K562 (cell line): Measurements from ENCODE around the gene OVOL2. TPM values are rescaled to one million over a fixed set of nuclear protein-coding genes. Genes with fewer than 3 reads are reported as not detected.

Source experiments
- ATAC-seq: fragments of 200-7000 bp; cut with Tn5 transposase; 3 replicates; pipeline ENCODE4 v1.9.1; 2020; ENCODE audit warnings: moderate library complexity
- BruUV-seq: library from RNA; stranded (reverse); fragments of 400-500 nt; replicated peaks from 2 replicates; lab custom pipeline; 2021; lab: Mats Ljungman, UMichigan
- CTCF ChIA-PET: fragments of 300-600 bp; formaldehyde crosslinking; extraction: SDS; loops from one replicate; lab custom pipeline; 2021; ENCODE audit warnings: low intra/inter-chr PET ratio; lab: Yijun Ruan, JAX
- POLR2A ChIA-PET: fragments of 300-600, 350-650 bp; sonication (Branson Sonifier 250); formaldehyde crosslinking; extraction: SDS; loops from one replicate; lab custom pipeline; 2021; ENCODE audit warnings: antibody characterized with exemption, inconsistent platforms; lab: Yijun Ruan, JAX
- DNase-seq, 4 experiments: peaks; one replicate each; pipeline versions ENCODE4 v3.0.0 to v3.0.0-alpha.2; 2011 to 2018; ENCODE audit warnings: low spot score in 3 of 4, mixed read lengths in 3 of 4; ENCODE audit errors: extremely low read depth in 1 of 4
- FAIRE-seq: peaks from 2 replicates; lab custom pipeline; 2011; peaks lifted over from hg19 to GRCh38; lab: Jason Lieb, UNC
- H2AFZ ChIP-seq: 2 replicates; pipeline ENCODE4 v1.6.0; 2011; ENCODE audit warnings: low read depth, low read length, control low read depth, inconsistent platforms
- H3K27ac ChIP-seq: fragments of 200-600 bp; 3 replicates; pipeline ENCODE4 v1.8.0; 2011; ENCODE audit warnings: low read depth, mild to moderate bottlenecking, control low read depth, inconsistent platforms, low read length, moderate library complexity, mixed read lengths; ENCODE audit errors: extremely low read depth
- H3K27me3 ChIP-seq, 2 experiments: fragments of 300-600 bp in 1 of 2; 2 replicates in 1 of 2; 3 replicates in 1 of 2; pipeline versions ENCODE4 v1.6.0 to v1.8.0; 2011; ENCODE audit warnings: inconsistent platforms in 2 of 2, low read length in 2 of 2, mild to moderate bottlenecking in 1 of 2, mixed read lengths in 1 of 2, moderate library complexity in 1 of 2; ENCODE audit not compliant: control insufficient read depth in 2 of 2, insufficient read depth in 2 of 2
- H3K36me3 ChIP-seq: fragments of 300-600 bp; 3 replicates; pipeline ENCODE4 v1.8.0; 2011; ENCODE audit warnings: mild to moderate bottlenecking, low read length, inconsistent platforms; ENCODE audit not compliant: control insufficient read depth, insufficient read depth
- H3K4me1 ChIP-seq, 2 experiments: fragments of 200-600 bp in 1 of 2; replicated peaks in 1 of 2; 2 replicates in 1 of 2; 3 replicates in 1 of 2; pipeline versions ENCODE4 v1.5.1 to v1.8.0; 2011; ENCODE audit warnings: inconsistent platforms in 2 of 2, low read length in 2 of 2, mild to moderate bottlenecking in 1 of 2, mixed read lengths in 1 of 2, moderate library complexity in 1 of 2; ENCODE audit not compliant: control insufficient read depth in 2 of 2, insufficient read depth in 2 of 2
- H3K4me2 ChIP-seq: 2 replicates; pipeline ENCODE4 v1.6.1; 2011; ENCODE audit warnings: low read length, control low read depth, inconsistent platforms, mixed read lengths; ENCODE audit not compliant: insufficient read depth
- H3K4me3 ChIP-seq: fragments of 200-600 bp; sonication (generic), shearing (Covaris generic); 2 replicates; pipeline ENCODE4 v1.5.1; 2016; ENCODE audit warnings: control low read depth, inconsistent platforms
- H3K79me2 ChIP-seq: fragments of 200-600 bp; 3 replicates; pipeline ENCODE4 v1.8.0; 2011; ENCODE audit warnings: low read length, inconsistent platforms; ENCODE audit not compliant: control insufficient read depth, insufficient read depth
- H3K9ac ChIP-seq, 2 experiments: 2 replicates each; pipeline versions ENCODE4 v1.6.0 to v1.6.1; 2011; ENCODE audit warnings: low read depth in 2 of 2, low read length in 2 of 2, control low read depth in 1 of 2, inconsistent platforms in 1 of 2, mild to moderate bottlenecking in 1 of 2, mixed read lengths in 1 of 2; ENCODE audit not compliant: insufficient read depth in 1 of 2
- H3K9me1 ChIP-seq: one replicate; pipeline ENCODE4 v1.6.0; 2011; ENCODE audit warnings: inconsistent platforms, mild to moderate bottlenecking, low read length, moderate library complexity; ENCODE audit not compliant: control insufficient read depth, insufficient read depth
- H3K9me3 ChIP-seq: replicated peaks from 2 replicates; pipeline ENCODE4 v1.5.1; 2011; ENCODE audit warnings: low read depth, low read length, inconsistent platforms; ENCODE audit not compliant: control insufficient read depth, insufficient read depth
- H4K20me1 ChIP-seq: replicated peaks from 2 replicates; pipeline ENCODE4 v1.6.1; 2011; ENCODE audit warnings: low read length, inconsistent platforms, mixed read lengths; ENCODE audit not compliant: control insufficient read depth, insufficient read depth
- DMBX1 ChIP-seq: fragments of 250-450 bp; sonication (Bioruptor Pico); IDR thresholded peaks from 2 replicates; pipeline ENCODE4 v1.8.0; 2022; ENCODE audit warnings: inconsistent platforms, mild to moderate bottlenecking, moderate library complexity, borderline replicate concordance
- ETS1 ChIP-seq: conservative IDR thresholded peaks from 2 replicates; pipeline ENCODE4 v1.6.1; 2011; ENCODE audit warnings: low read depth, mild to moderate bottlenecking, low read length; ENCODE audit not compliant: control insufficient read depth
- ETV1 ChIP-seq: fragments of 450-650 bp; conservative IDR thresholded peaks from 2 replicates; pipeline ENCODE4 v1.6.1; 2016; ENCODE audit warnings: missing genetic modification characterization, control low read depth, low read depth, missing compliant biosample characterization
- GATAD2B ChIP-seq: fragments of 450-650 bp; IDR thresholded peaks from 2 replicates; pipeline ENCODE4 v1.6.1; 2017; ENCODE audit warnings: mild to moderate bottlenecking, borderline replicate concordance
- GTF3C2 ChIP-seq: IDR thresholded peaks from 3 replicates; pipeline ENCODE4 v1.6.1; 2011; ENCODE audit warnings: borderline replicate concordance, mild to moderate bottlenecking, moderate library complexity; ENCODE audit not compliant: insufficient read length; ENCODE audit errors: extremely low read depth
- TSC22D4 ChIP-seq: fragments of 450-650 bp; IDR thresholded peaks from 2 replicates; pipeline ENCODE4 v1.6.1; 2016; ENCODE audit warnings: missing genetic modification characterization, missing biosample characterization, control low read depth
- ZBTB9 ChIP-seq: fragments of 450-650 bp; formaldehyde crosslinking; IDR thresholded peaks from 2 replicates; pipeline ENCODE4 v1.4.0; 2020; ENCODE audit warnings: mild to moderate bottlenecking, moderate library complexity
- ZNF165 ChIP-seq: fragments of 250-450 bp; sonication (Bioruptor Pico); IDR thresholded peaks from 2 replicates; pipeline ENCODE4 v1.4.0; 2020; ENCODE audit warnings: borderline replicate concordance
- ZNF212 ChIP-seq: fragments of 450-650 bp; formaldehyde crosslinking; IDR thresholded peaks from 2 replicates; pipeline ENCODE4 v1.4.0; 2020; ENCODE audit warnings: mild to moderate bottlenecking
- ZNF316 ChIP-seq: fragments of 450-650 bp; IDR thresholded peaks from 2 replicates; pipeline ENCODE4 v1.6.1; 2016
- ZNF655 ChIP-seq: fragments of 250-450 bp; sonication (Bioruptor Pico); IDR thresholded peaks from 2 replicates; pipeline ENCODE4 v1.5.0; 2021
- WGBS: fragments of 100-300 bp; shearing (Covaris generic); methylation state at CpG from one replicate; pipeline ENCODE4 v1.1.6; 2016; ENCODE audit warnings: low coverage, mixed read lengths; ENCODE audit not compliant: insufficient coverage; ENCODE audit errors: missing lambda C conversion rate; 5-methylcytosine and 5-hydroxymethylcytosine counted together
- in situ Hi-C: fragments of 300-500 bp; cut with MboI; formaldehyde crosslinking; loops from 4 replicates; pipeline ENCODE4 v1.15.0; 2018; ENCODE audit warnings: inconsistent platforms, mixed read lengths
- intact Hi-C: fragments of 100-400 bp; cut with micrococcal nuclease; formaldehyde crosslinking; loops from 2 replicates; pipeline ENCODE4 v1.14.2; 2022
- polyA plus RNA-seq, 8 experiments: library from polyadenylated mRNA; depleted of rRNA in 4 of 8; stranded (reverse) in 5 of 8; unstranded in 3 of 8; fragments of >200 nt; fragmentation: Nextera tagmentation in 2 of 8; fragmentation: Illumina TruSeq in 1 of 8; extraction: Ambion mirVana in 2 of 8; extraction: Trizol in 1 of 8; gene quantifications; 2 replicates each; pipeline versions ENCODE4 v1.2.1 to v1.2.3, GENCODE V29; 2011 to 2014; ENCODE audit warnings: inconsistent platforms in 1 of 8, missing spikeins in 1 of 8
- total RNA-seq, 7 experiments: library from RNA; depleted of rRNA in 6 of 7; stranded (reverse); fragments of >200 nt in 6 of 7; fragmentation: Illumina TruSeq in 2 of 7; extraction: Trizol in 2 of 7; gene quantifications; 2 replicates each; pipeline versions ENCODE4 v1.2.1 to v1.2.3, GENCODE V29; 2011 to 2021; ENCODE audit warnings: low replicate concordance in 1 of 7

The OVOL2 gene
- total and polyA plus RNA-seq, 9 of the 15 experiments (the other 6 are each of a cell fraction or from before 2014, with no cell fraction given) = not detected

GRCh38 chr20:18039063-18039462 is 18.7 kb downstream of the OVOL2 start (continued):
- no peak for TF ChIP-seq GTF3C2
- TF ChIP-seq ZNF165 (CRISPR knock-in tag) = no peak
- peak; percentile 49 for TF ChIP-seq ZNF316
- TF ChIP-seq ETS1 = no peak

- 0% methylated on average over 4 of the region's 5 CpGs for WGBS
- CTCF ChIA-PET = no interaction called here
- ATAC-seq (no peak), FAIRE-seq (no peak), DNase-seq (no peak)
- H3K79me2 ChIP-seq = no peaks in the 10 kb centered on the region
- H3K27ac ChIP-seq = no peak overlapping the region
- H3K9me1 ChIP-seq = no peaks in the 10 kb centered on the region
- H3K4me3 ChIP-seq = no peak overlapping the region
- TF ChIP-seq TSC22D4 = no peak
- no peak for TF ChIP-seq ZNF655 (CRISPR knock-in tag)
- TF ChIP-seq GATAD2B = no peak
- TF ChIP-seq ZBTB9 = no peak
- no peak for TF ChIP-seq ZNF212 (CRISPR knock-in tag)
- TF ChIP-seq ETV1 (tag) = no peak
- no peak for TF ChIP-seq DMBX1 (CRISPR knock-in tag)
- TF ChIP-seq, all 486 proteins: peak for 0
- POLR2A ChIA-PET = no interaction called here
- H3K36me3 ChIP-seq = no peaks in the 10 kb centered on the region
- no peaks in the 10 kb centered on the region for H3K9me3 ChIP-seq
- peaks cover 15 to 48% of the 10 kb centered on the region in 2 experiments; a peak in 4 of 5 replicates for H3K27me3 ChIP-seq
- no peaks in the 10 kb centered on the region for H4K20me1 ChIP-seq
- intact Hi-C loops (no loop called here), in situ Hi-C loops (no loop called here)
- no peak overlapping the region for H2AFZ ChIP-seq
- no peaks in the 10 kb centered on the region for H3K4me1 ChIP-seq
- no TSS peak for BruUV-seq
- no peak overlapping the region for H3K4me2 ChIP-seq
- no peak overlapping the region for H3K9ac ChIP-seq
These were observed 23.7 kb downstream of the OVOL2 start for GRCh38 chr20:18034039-18034438.
